ENCODE measurements around the gene APOM.
A peak's percentile ranks its signal among the peaks of the same experiment; 100 is the strongest.

APOM gene

GRCh38 chr6:31701666-31702404, 46.1 kb downstream of the APOM start:
- DNase-seq (ENCODE audit: low read depth) = no peak
- peak overlapping the region; percentile 90 for H3K4me3 ChIP-seq (ENCODE audit: low read depth, low read length)
- TF ChIP-seq CTCF (IDR thresholded peaks at IDR 0.05; ENCODE audit: low read depth, low read length, missing control alignments) = no peak

GRCh38 chr6:31702405-31702818, 46.7 kb downstream of the APOM start:
- no peak for DNase-seq (ENCODE audit: low read depth)

GRCh38 chr6:31702819-31703716, 47.4 kb downstream of the APOM start, which contains the start of gene ABHD16A:
ABHD16A (minus strand) TSS chr6:31703324; CDS start chr6:31703281, 43 bp downstream.
- no peak for TF ChIP-seq CTCF (IDR thresholded peaks at IDR 0.05; ENCODE audit: low read depth, low read length, missing control alignments)
- peak; percentile 96 for DNase-seq (ENCODE audit: low read depth)
- peak within 1 kb of the TSS; percentile 90 for H3K4me3 ChIP-seq (ENCODE audit: low read depth, low read length)

More at GRCh38 chr6:31702405-31702818, 46.7 kb downstream of the APOM start:
- H3K4me3 ChIP-seq (ENCODE audit: low read depth, low read length) = peak overlapping the region; percentile 90
- no peak for TF ChIP-seq CTCF (IDR thresholded peaks at IDR 0.05; ENCODE audit: low read depth, low read length, missing control alignments)

GRCh38 chr6:31705931-31706330, 50.2 kb downstream of the APOM start:
- no peak for DNase-seq (ENCODE audit: low read depth)
- TF ChIP-seq CTCF (IDR thresholded peaks at IDR 0.05; ENCODE audit: low read depth, low read length, missing control alignments) = no peak
- H3K4me3 ChIP-seq (ENCODE audit: low read depth, low read length) = no peak overlapping the region

GRCh38 chr6:31706599-31706998, 50.9 kb downstream of the APOM start, which contains the start of gene LY6G6F:
LY6G6F (plus strand) TSS chr6:31706866; CDS start chr6:31706907, 41 bp downstream.
- no peak for DNase-seq (ENCODE audit: low read depth)
- TF ChIP-seq CTCF (IDR thresholded peaks at IDR 0.05; ENCODE audit: low read depth, low read length, missing control alignments) = no peak
- no peak within 1 kb of the TSS for H3K4me3 ChIP-seq (ENCODE audit: low read depth, low read length)

GRCh38 chr6:31707701-31708100, 52.0 kb downstream of the APOM start:
- no peak for DNase-seq (ENCODE audit: low read depth)
- no peak for TF ChIP-seq CTCF (IDR thresholded peaks at IDR 0.05; ENCODE audit: low read depth, low read length, missing control alignments)
- H3K4me3 ChIP-seq (ENCODE audit: low read depth, low read length) = no peak overlapping the region

Data from GM12864 (cell line).